IMR-90 (cell line): Measurements from ENCODE around the gene ARMH4. TPM values are rescaled to one million over a fixed set of nuclear protein-coding genes. Genes with fewer than 3 reads are reported as not detected.

Experiments
- ATAC-seq: fragments of 200-7000 bp; cut with Tn5 transposase; 2 replicates; pipeline ENCODE4 v1.9.1; 2020; ENCODE audit warnings: low read depth, mild to moderate bottlenecking, moderate library complexity
- BruUV-seq: library from RNA; stranded (reverse); fragments of 400-500 nt; replicated peaks from 2 replicates; lab custom pipeline; 2021; lab: Mats Ljungman, UMichigan
- CTCF ChIA-PET: fragments of 300-600 bp; formaldehyde crosslinking; extraction: SDS; loops from one replicate; lab custom pipeline; 2021; ENCODE audit warnings: antibody characterized with exemption; lab: Yijun Ruan, JAX
- POLR2A ChIA-PET: fragments of 300-600 bp; sonication (Branson Sonifier 250); formaldehyde crosslinking; loops from one replicate; lab custom pipeline; 2022; ENCODE audit warnings: antibody characterized with exemption; ENCODE audit not compliant: unreplicated experiment; lab: Charles Lee
- DNase-seq: peaks from one replicate; pipeline ENCODE4 v3.0.0; 2013
- H2AFZ ChIP-seq: replicated peaks from 2 replicates; pipeline ENCODE3; 2013; ENCODE audit warnings: low read length, mild to moderate bottlenecking; ENCODE audit not compliant: poor library complexity
- H2AK5ac ChIP-seq: 2 replicates; pipeline ENCODE4 v1.6.1; 2013; ENCODE audit warnings: low read depth, low read length, inconsistent platforms
- H2AK9ac ChIP-seq: replicated peaks from 2 replicates; pipeline ENCODE3; 2013; ENCODE audit warnings: mild to moderate bottlenecking, low read depth, low read length, moderate library complexity; ENCODE audit not compliant: poor library complexity
- H2BK120ac ChIP-seq: 2 replicates; pipeline ENCODE4 v1.6.1; 2013; ENCODE audit warnings: low read depth, low read length, inconsistent platforms
- H2BK15ac ChIP-seq: 3 replicates; pipeline ENCODE4 v1.6.1; 2013; ENCODE audit warnings: low read depth, low read length, inconsistent platforms
- H2BK20ac ChIP-seq: 2 replicates; pipeline ENCODE4 v1.6.1; 2013; ENCODE audit warnings: low read depth, mild to moderate bottlenecking, inconsistent platforms, low read length, moderate library complexity
- H2BK5ac ChIP-seq: 2 replicates; pipeline ENCODE4 v1.6.1; 2013; ENCODE audit warnings: mild to moderate bottlenecking, low read depth, low read length, inconsistent platforms; ENCODE audit not compliant: poor library complexity, severe bottlenecking
- H3K14ac ChIP-seq: replicated peaks from 2 replicates; pipeline ENCODE4 v1.6.1; 2013; ENCODE audit warnings: low read depth, low read length, inconsistent platforms
- H3K18ac ChIP-seq: 2 replicates; pipeline ENCODE4 v1.6.1; 2013; ENCODE audit warnings: low read depth, low read length, control low read depth
- H3K23ac ChIP-seq: 2 replicates; pipeline ENCODE4 v1.6.1; 2013; ENCODE audit warnings: low read depth, low read length, inconsistent platforms
- H3K27ac ChIP-seq: 2 replicates; pipeline ENCODE4 v1.5.1; 2013; ENCODE audit warnings: mild to moderate bottlenecking, control low read depth, low read length; ENCODE audit not compliant: insufficient read depth
- H3K27me3 ChIP-seq: 2 replicates; pipeline ENCODE4 v1.6.1; 2013; ENCODE audit warnings: low read length; ENCODE audit not compliant: control insufficient read depth, insufficient read depth
- H3K36me3 ChIP-seq: 2 replicates; pipeline ENCODE4 v1.6.1; 2013; ENCODE audit warnings: low read length, mixed read lengths; ENCODE audit not compliant: control insufficient read depth, insufficient read depth
- H3K4ac ChIP-seq: 2 replicates; pipeline ENCODE4 v1.6.1; 2013; ENCODE audit warnings: low read depth, low read length, inconsistent platforms
- H3K4me1 ChIP-seq: 2 replicates; pipeline ENCODE4 v1.6.1; 2013; ENCODE audit warnings: low read length, mixed read lengths; ENCODE audit not compliant: control insufficient read depth, insufficient read depth
- H3K4me2 ChIP-seq: 2 replicates; pipeline ENCODE4 v1.6.1; 2013; ENCODE audit warnings: low read depth, mild to moderate bottlenecking, control low read depth, low read length, moderate library complexity
- H3K4me3 ChIP-seq: 2 replicates; pipeline ENCODE4 v1.5.1; 2013; ENCODE audit warnings: low read depth, mild to moderate bottlenecking, control low read depth, low read length, moderate library complexity; ENCODE audit not compliant: insufficient read depth
- H3K56ac ChIP-seq: 2 replicates; pipeline ENCODE4 v1.6.1; 2013; ENCODE audit warnings: low read length, inconsistent platforms; ENCODE audit not compliant: insufficient read depth; ENCODE audit errors: extremely low read depth
- H3K79me1 ChIP-seq, 2 experiments: 2 replicates each; pipeline ENCODE4 v1.6.1; 2013; ENCODE audit warnings: low read length in 2 of 2, inconsistent platforms in 1 of 2, low read depth in 1 of 2
- H3K9ac ChIP-seq: 2 replicates; pipeline ENCODE4 v1.6.1; 2013; ENCODE audit warnings: low read depth, low read length, control low read depth
- H3K9me1 ChIP-seq: 2 replicates; pipeline ENCODE4 v1.6.1; 2013; ENCODE audit warnings: low read length, inconsistent platforms; ENCODE audit not compliant: insufficient read depth
- H3K9me3 ChIP-seq: 2 replicates; pipeline ENCODE4 v1.6.1; 2013; ENCODE audit warnings: low read length; ENCODE audit not compliant: control insufficient read depth, insufficient read depth
- H4K20me1 ChIP-seq: 2 replicates; pipeline ENCODE4 v1.6.1; 2013; ENCODE audit warnings: low read length, inconsistent platforms; ENCODE audit not compliant: insufficient read depth
- H4K5ac ChIP-seq: 2 replicates; pipeline ENCODE4 v1.6.1; 2013; ENCODE audit warnings: mild to moderate bottlenecking, low read depth, low read length, control low read depth
- H4K8ac ChIP-seq, 2 experiments: 2 replicates each; pipeline ENCODE4 v1.6.1; 2013; ENCODE audit warnings: low read depth in 2 of 2, low read length in 2 of 2, control low read depth in 1 of 2, inconsistent platforms in 1 of 2
- H4K91ac ChIP-seq: 2 replicates; pipeline ENCODE4 v1.6.1; 2013; ENCODE audit warnings: low read depth, low read length, inconsistent platforms; ENCODE audit not compliant: insufficient read depth
- BHLHE40 ChIP-seq: fragments of 150-350 bp; IDR thresholded peaks from 2 replicates; pipeline ENCODE4 v1.6.1; 2016; ENCODE audit warnings: mild to moderate bottlenecking, low read depth, low read length
- CEBPB ChIP-seq: IDR thresholded peaks from 2 replicates; pipeline ENCODE4 v1.6.1; 2012; ENCODE audit warnings: low read depth, low read length, improper control_type of control experiment
- CHD1 ChIP-seq: IDR thresholded peaks from 2 replicates; pipeline ENCODE4 v1.6.1; 2012; ENCODE audit warnings: low read depth, low read length, improper control_type of control experiment
- FOS ChIP-seq: fragments of 150-350 bp; IDR thresholded peaks from 2 replicates; pipeline ENCODE4 v1.6.1; 2016; ENCODE audit warnings: low read depth, low read length
- MAFK ChIP-seq: IDR thresholded peaks from 2 replicates; pipeline ENCODE4 v1.6.1; 2012; ENCODE audit warnings: low read depth, low read length, improper control_type of control experiment
- MAZ ChIP-seq: IDR thresholded peaks from 2 replicates; pipeline ENCODE4 v1.6.1; 2012; ENCODE audit warnings: low read depth, mild to moderate bottlenecking, low read length, improper control_type of control experiment, moderate library complexity, borderline replicate concordance
- MXI1 ChIP-seq: IDR thresholded peaks from 2 replicates; pipeline ENCODE4 v1.6.1; 2012; ENCODE audit warnings: low read depth, mild to moderate bottlenecking, low read length, moderate library complexity, borderline replicate concordance
- NFE2L2 ChIP-seq: fragments of 150-350 bp; IDR thresholded peaks from 2 replicates; pipeline ENCODE4 v1.6.1; 2016; ENCODE audit warnings: low read depth, mild to moderate bottlenecking, low read length
- POLR2A ChIP-seq: IDR thresholded peaks from 2 replicates; pipeline ENCODE4 v1.6.1; 2012; ENCODE audit warnings: mild to moderate bottlenecking, low read depth, low read length
- RAD21 ChIP-seq: IDR thresholded peaks from 2 replicates; pipeline ENCODE4 v1.6.1; 2012; ENCODE audit warnings: low read length, improper control_type of control experiment
- RCOR1 ChIP-seq: IDR thresholded peaks from 2 replicates; pipeline ENCODE4 v1.6.1; 2012; ENCODE audit warnings: mild to moderate bottlenecking, low read length, improper control_type of control experiment; ENCODE audit not compliant: insufficient replicate concordance
- RFX5 ChIP-seq: IDR thresholded peaks from 2 replicates; pipeline ENCODE4 v1.8.0; 2012; ENCODE audit warnings: low read depth, mild to moderate bottlenecking, low read length, moderate library complexity
- SMC3 ChIP-seq: fragments of 150-350 bp; IDR thresholded peaks from 2 replicates; pipeline ENCODE4 v1.6.1; 2016; ENCODE audit warnings: low read depth, mild to moderate bottlenecking, antibody characterized with exemption, low read length, moderate library complexity
- WGBS, 2 experiments: methylation state at CpG; one replicate each; pipeline versions ENCODE4 v1.1.5 to v1.1.7; 2013; ENCODE audit warnings: missing lambda C conversion rate in 2 of 2; ENCODE audit not compliant: insufficient read length in 1 of 2; ENCODE audit errors: extremely low coverage in 2 of 2; 5-methylcytosine and 5-hydroxymethylcytosine counted together
- dilution Hi-C: fragments of 300-500 bp; cut with HindIII; formaldehyde crosslinking; loops from one replicate; pipeline ENCODE4 v1.14.3; 2018; ENCODE audit warnings: low sequenced_read_pairs; ENCODE audit not compliant: unreplicated experiment
- in situ Hi-C: fragments of 300-500 bp; cut with MboI; formaldehyde crosslinking; loops from 3 replicates; pipeline ENCODE4 v1.14.3; 2019; ENCODE audit warnings: low sequenced_read_pairs, inconsistent platforms, mixed read lengths
- intact Hi-C: fragments of 100-400 bp; cut with micrococcal nuclease; formaldehyde crosslinking; loops from 2 replicates; pipeline ENCODE4 v1.10.0; 2022
- polyA plus RNA-seq, 3 experiments: library from polyadenylated mRNA; depleted of rRNA; stranded (reverse); fragments of >200 nt; gene quantifications; 2 replicates each; pipeline ENCODE4 v1.2.3, GENCODE V29; 2012; ENCODE audit warnings: low replicate concordance in 1 of 3
- total RNA-seq: library from RNA; depleted of rRNA; stranded (reverse); fragments of >200 nt; gene quantifications from 2 replicates; pipeline ENCODE4 v1.2.3, GENCODE V29; 2012
- TF ChIP-seq, protein P1 (sequence below): conservative IDR thresholded peaks from 2 replicates; pipeline ENCODE4 v1.5.1; 2012; ENCODE audit warnings: mild to moderate bottlenecking, low read depth, low read length, improper control_type of control experiment
- TF ChIP-seq, protein P2 (sequence below): fragments of 150-350 bp; IDR thresholded peaks from 2 replicates; pipeline ENCODE4 v1.6.1; 2016; ENCODE audit warnings: low read depth, mild to moderate bottlenecking, low read length, moderate library complexity, borderline replicate concordance
- TF ChIP-seq, protein P3 (sequence below): fragments of 150-350 bp; IDR thresholded peaks from 2 replicates; pipeline ENCODE4 v1.6.1; 2017; ENCODE audit warnings: mild to moderate bottlenecking, antibody characterized with exemption, low read length, low read depth

Gene ARMH4
- total and polyA plus RNA-seq, 2 of the 4 experiments (the other 2 are of a cell fraction), result 4.6 to 5.6 TPM

DNA sequence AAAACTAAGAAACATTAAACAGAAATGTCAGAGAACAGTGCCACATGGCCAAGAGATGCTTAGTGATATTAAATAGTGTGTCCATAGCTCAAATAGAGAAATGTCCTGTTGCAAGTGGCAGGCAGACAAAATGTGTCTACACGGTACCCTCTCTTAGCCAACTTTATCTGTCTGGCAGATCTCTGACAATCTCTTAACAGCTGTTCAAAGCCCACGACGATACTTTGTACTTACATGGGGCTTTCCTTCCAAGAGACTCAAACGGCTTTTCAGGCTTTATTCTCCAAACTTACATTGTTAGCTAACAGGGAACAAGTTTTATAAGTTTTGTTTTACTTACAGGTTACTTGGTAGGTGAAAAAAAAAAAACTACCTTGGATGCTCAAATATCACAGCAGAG lies 45.6 kb downstream of the ARMH4 start:
- no peak overlapping the region for H2BK15ac ChIP-seq
- no peak overlapping the region for H2BK20ac ChIP-seq
- DNase-seq (no peak), ATAC-seq (no peak)
- no peak overlapping the region for H3K4me3 ChIP-seq
- POLR2A ChIA-PET, result no interaction called here
- H3K4me1 ChIP-seq, result no peaks in the 10 kb centered on the region
- H3K9me3 ChIP-seq, result no peaks in the 10 kb centered on the region
- no peak overlapping the region for H4K8ac ChIP-seq
- CTCF ChIA-PET, result interaction anchor here (1.1 kb wide), 1 partner anchor 61 kb away, joined by 3 read pairs; no protein-coding TSS in a partner anchor
- no peak overlapping the region for H3K23ac ChIP-seq
- H3K36me3 ChIP-seq, result no peaks in the 10 kb centered on the region
- H2BK120ac ChIP-seq, result no peak overlapping the region
- no peak overlapping the region for H3K27ac ChIP-seq
- no peak overlapping the region for H3K9ac ChIP-seq
- no peaks in the 10 kb centered on the region for H3K9me1 ChIP-seq
- no peak overlapping the region for H2AK9ac ChIP-seq
- no peak overlapping the region for H2AFZ ChIP-seq
- no peak overlapping the region for H3K4me2 ChIP-seq
- H2AK5ac ChIP-seq, result no peak overlapping the region
- no peak overlapping the region for H3K18ac ChIP-seq
- WGBS, 2 experiments, result no CpG with 5 or more reads among the region's 4 CpGs
- no peak overlapping the region for H4K5ac ChIP-seq
- no peaks in the 10 kb centered on the region for H3K79me1 ChIP-seq
- H3K27me3 ChIP-seq, result peaks cover 27% of the 10 kb centered on the region
- no peak overlapping the region for H3K4ac ChIP-seq
- no peaks in the 10 kb centered on the region for H4K20me1 ChIP-seq
- in situ Hi-C loops, result loop anchor here (25.0 kb wide), 1 partner anchor 281 kb away; the partner anchor contains the start of gene TOMM20L
- H4K91ac ChIP-seq, result no peak overlapping the region
- dilution Hi-C loops, result no loop called here
- no peak overlapping the region for H3K56ac ChIP-seq
- no peak overlapping the region for H3K14ac ChIP-seq
- intact Hi-C loops, result loop anchor here (5.0 to 10.0 kb wide), 2 partner anchors 136 to 288 kb away; partner anchors contain the start of genes PSMA3 and TOMM20L
- TF ChIP-seq NFE2L2, result no peak
- TF ChIP-seq SMC3, result no peak
- TF ChIP-seq, protein P1, sequence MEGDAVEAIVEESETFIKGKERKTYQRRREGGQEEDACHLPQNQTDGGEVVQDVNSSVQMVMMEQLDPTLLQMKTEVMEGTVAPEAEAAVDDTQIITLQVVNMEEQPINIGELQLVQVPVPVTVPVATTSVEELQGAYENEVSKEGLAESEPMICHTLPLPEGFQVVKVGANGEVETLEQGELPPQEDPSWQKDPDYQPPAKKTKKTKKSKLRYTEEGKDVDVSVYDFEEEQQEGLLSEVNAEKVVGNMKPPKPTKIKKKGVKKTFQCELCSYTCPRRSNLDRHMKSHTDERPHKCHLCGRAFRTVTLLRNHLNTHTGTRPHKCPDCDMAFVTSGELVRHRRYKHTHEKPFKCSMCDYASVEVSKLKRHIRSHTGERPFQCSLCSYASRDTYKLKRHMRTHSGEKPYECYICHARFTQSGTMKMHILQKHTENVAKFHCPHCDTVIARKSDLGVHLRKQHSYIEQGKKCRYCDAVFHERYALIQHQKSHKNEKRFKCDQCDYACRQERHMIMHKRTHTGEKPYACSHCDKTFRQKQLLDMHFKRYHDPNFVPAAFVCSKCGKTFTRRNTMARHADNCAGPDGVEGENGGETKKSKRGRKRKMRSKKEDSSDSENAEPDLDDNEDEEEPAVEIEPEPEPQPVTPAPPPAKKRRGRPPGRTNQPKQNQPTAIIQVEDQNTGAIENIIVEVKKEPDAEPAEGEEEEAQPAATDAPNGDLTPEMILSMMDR, result no peak
- no peak for TF ChIP-seq RAD21
- TF ChIP-seq MAFK, result no peak
- TF ChIP-seq, protein P2, sequence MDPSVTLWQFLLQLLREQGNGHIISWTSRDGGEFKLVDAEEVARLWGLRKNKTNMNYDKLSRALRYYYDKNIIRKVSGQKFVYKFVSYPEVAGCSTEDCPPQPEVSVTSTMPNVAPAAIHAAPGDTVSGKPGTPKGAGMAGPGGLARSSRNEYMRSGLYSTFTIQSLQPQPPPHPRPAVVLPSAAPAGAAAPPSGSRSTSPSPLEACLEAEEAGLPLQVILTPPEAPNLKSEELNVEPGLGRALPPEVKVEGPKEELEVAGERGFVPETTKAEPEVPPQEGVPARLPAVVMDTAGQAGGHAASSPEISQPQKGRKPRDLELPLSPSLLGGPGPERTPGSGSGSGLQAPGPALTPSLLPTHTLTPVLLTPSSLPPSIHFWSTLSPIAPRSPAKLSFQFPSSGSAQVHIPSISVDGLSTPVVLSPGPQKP, result no peak
- TF ChIP-seq MXI1, result no peak
- no peak for TF ChIP-seq FOS
- TF ChIP-seq CEBPB, result no peak
- TF ChIP-seq RCOR1, result no peak
- TF ChIP-seq POLR2A, result no peak
- TF ChIP-seq CHD1, result no peak
- no peak for TF ChIP-seq RFX5
- no peak for TF ChIP-seq MAZ
- no peak for TF ChIP-seq BHLHE40
- TF ChIP-seq, protein P3, sequence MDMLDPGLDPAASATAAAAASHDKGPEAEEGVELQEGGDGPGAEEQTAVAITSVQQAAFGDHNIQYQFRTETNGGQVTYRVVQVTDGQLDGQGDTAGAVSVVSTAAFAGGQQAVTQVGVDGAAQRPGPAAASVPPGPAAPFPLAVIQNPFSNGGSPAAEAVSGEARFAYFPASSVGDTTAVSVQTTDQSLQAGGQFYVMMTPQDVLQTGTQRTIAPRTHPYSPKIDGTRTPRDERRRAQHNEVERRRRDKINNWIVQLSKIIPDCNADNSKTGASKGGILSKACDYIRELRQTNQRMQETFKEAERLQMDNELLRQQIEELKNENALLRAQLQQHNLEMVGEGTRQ, result no peak
- BruUV-seq, result no TSS peak
- no peak overlapping the region for H2BK5ac ChIP-seq
